ENCODE data around the gene SDS.

- TF ChIP-seq MAFK (conservative IDR thresholded peaks at IDR 0.05 in 1 of 2, IDR thresholded peaks at IDR 0.05 in 1 of 2; ENCODE audit: low read length in 2 of 2), result no peak
- TF ChIP-seq CTCF (CRISPR knock-in tag; IDR thresholded peaks at IDR 0.05), result no peak
- no peak for TF ChIP-seq RNF2 (conservative IDR thresholded peaks at IDR 0.05; ENCODE audit: low read depth)
- no peak for TF ChIP-seq FOXA1 (IDR thresholded peaks at IDR 0.05)
- TF ChIP-seq FOXA1 (CRISPR knock-in tag; IDR thresholded peaks at IDR 0.05), result no peak
- TF ChIP-seq RAD21 (CRISPR knock-in tag; IDR thresholded peaks at IDR 0.05), result no peak
- no peak for TF ChIP-seq KDM1A (CRISPR knock-in tag; IDR thresholded peaks at IDR 0.05)
- no peak for TF ChIP-seq STAT6 (CRISPR knock-in tag; IDR thresholded peaks at IDR 0.05; ENCODE audit: borderline replicate concordance)
- TF ChIP-seq REST (IDR thresholded peaks at IDR 0.05; ENCODE audit: borderline replicate concordance in 1 of 2, low read depth in 1 of 2, low read length in 2 of 2), result no peak
- TF ChIP-seq ZNF451 (CRISPR knock-in tag; IDR thresholded peaks at IDR 0.05), result no peak
Measured at GRCh38 chr12:113437729-113438100, 34.0 kb upstream of the SDS start.
